Prostate gland (tissue), 2 donors: Measurements from ENCODE around the gene ATP8B3.

Experiments
- POLR2AphosphoS5 ChIP-seq: sonication (generic); formaldehyde crosslinking; IDR thresholded peaks from one replicate; pipeline ENCODE4 v1.6.1; 2017; ENCODE audit warnings: antibody characterized with exemption
- TF ChIP-seq, protein P1 (sequence below), 4 experiments: fragments of 200-600 bp in 2 of 4; fragments of 450-650 bp in 2 of 4; sonication (generic) in 2 of 4; IDR thresholded peaks; 1 replicate in 3 of 4; 2 replicates in 1 of 4; pipeline ENCODE4 v1.5.1; 2016 to 2019; ENCODE audit warnings: antibody characterized with exemption in 4 of 4, mild to moderate bottlenecking in 2 of 4, moderate library complexity in 2 of 4

DNA sequence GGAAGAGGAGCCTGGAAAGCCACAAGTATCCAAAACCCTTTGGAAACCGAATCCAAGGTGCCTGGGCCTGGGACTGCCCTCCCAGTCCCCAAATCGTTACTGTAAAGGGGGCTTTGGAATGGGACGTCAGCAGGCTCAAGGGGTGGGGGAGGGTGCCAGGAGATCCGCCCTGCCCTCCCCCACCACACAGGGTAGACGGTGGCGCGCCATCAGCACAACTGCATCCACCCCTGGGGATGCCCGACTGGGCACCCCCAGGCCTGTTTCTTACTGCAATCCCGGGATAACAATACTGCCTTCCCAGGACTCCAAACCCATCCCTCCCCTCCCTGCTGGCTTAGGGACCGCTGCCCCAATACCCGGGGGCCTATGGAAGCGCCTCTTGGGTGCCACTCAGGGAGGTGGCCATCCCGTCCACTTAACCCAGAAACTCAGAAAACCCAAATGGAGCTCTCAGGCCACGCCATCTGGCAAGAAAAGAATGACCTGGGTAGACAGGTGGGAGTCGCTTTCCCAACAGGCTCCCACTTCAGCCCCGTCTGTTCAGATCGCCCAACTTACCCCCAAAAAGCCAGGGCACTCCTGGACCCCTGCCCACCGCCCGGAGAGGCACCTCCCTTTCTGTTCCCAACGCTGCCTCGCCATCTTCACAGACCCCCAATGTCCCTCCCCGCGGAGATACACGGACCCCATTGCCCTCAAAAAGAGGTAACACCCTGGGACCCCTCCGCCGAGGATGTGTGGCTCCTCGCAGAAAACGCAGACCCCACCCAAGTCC is 48.9 kb upstream of the ATP8B3 start:
- TF ChIP-seq, protein P1, sequence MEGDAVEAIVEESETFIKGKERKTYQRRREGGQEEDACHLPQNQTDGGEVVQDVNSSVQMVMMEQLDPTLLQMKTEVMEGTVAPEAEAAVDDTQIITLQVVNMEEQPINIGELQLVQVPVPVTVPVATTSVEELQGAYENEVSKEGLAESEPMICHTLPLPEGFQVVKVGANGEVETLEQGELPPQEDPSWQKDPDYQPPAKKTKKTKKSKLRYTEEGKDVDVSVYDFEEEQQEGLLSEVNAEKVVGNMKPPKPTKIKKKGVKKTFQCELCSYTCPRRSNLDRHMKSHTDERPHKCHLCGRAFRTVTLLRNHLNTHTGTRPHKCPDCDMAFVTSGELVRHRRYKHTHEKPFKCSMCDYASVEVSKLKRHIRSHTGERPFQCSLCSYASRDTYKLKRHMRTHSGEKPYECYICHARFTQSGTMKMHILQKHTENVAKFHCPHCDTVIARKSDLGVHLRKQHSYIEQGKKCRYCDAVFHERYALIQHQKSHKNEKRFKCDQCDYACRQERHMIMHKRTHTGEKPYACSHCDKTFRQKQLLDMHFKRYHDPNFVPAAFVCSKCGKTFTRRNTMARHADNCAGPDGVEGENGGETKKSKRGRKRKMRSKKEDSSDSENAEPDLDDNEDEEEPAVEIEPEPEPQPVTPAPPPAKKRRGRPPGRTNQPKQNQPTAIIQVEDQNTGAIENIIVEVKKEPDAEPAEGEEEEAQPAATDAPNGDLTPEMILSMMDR (IDR thresholded peaks at IDR 0.05): no peak
- no peak for TF ChIP-seq POLR2AphosphoS5
